CD4-positive, alpha-beta memory T cell (primary cell): ENCODE data around the gene FUT8. TPM values are rescaled to one million over a fixed set of nuclear protein-coding genes. Genes with fewer than 3 reads are reported as not detected.
A peak's percentile ranks its signal among the peaks of the same experiment; 100 is the strongest.

Experiments used
- CTCF ChIA-PET: fragments of 350-600 bp; sonication (Branson Sonifier 250); formaldehyde crosslinking; loops from one replicate; lab custom pipeline; 2021; ENCODE audit warnings: inconsistent platforms; ENCODE audit not compliant: partially characterized antibody; lab: Charles Lee
- POLR2A ChIA-PET: fragments of 350-600 bp; sonication (Branson Sonifier 250); formaldehyde crosslinking; loops from one replicate; lab custom pipeline; 2021; ENCODE audit not compliant: partially characterized antibody; lab: Charles Lee
- DNase-seq, 5 donors: peaks; one replicate each; pipeline versions ENCODE4 v3.0.0 to v3.0.0-alpha.2; 2020 to 2022; ENCODE audit warnings: mixed read lengths in 1 of 5
- H3K27ac ChIP-seq: one replicate; pipeline ENCODE4 v1.7.0; 2013; ENCODE audit warnings: low read depth, low read length
- H3K27me3 ChIP-seq: 2 replicates; pipeline ENCODE4 v1.7.0; 2013; ENCODE audit warnings: mild to moderate bottlenecking, low read length, moderate library complexity; ENCODE audit not compliant: insufficient read depth
- H3K36me3 ChIP-seq: 2 replicates; pipeline ENCODE4 v1.7.0; 2013; ENCODE audit warnings: mild to moderate bottlenecking, low read length, moderate library complexity; ENCODE audit not compliant: insufficient read depth
- H3K4me1 ChIP-seq: 2 replicates; pipeline ENCODE4 v1.7.0; 2013; ENCODE audit warnings: mild to moderate bottlenecking, low read length, moderate library complexity; ENCODE audit not compliant: insufficient read depth
- H3K4me3 ChIP-seq, 2 donors: one replicate each; pipeline ENCODE4 v1.7.0; 2013; ENCODE audit warnings: low read length in 2 of 2, mild to moderate bottlenecking in 1 of 2
- H3K9me3 ChIP-seq, 2 donors: one replicate each; pipeline ENCODE4 v1.7.0; 2013; ENCODE audit warnings: low read length in 2 of 2, control low read depth in 1 of 2; ENCODE audit not compliant: control insufficient read depth in 1 of 2
- H3K27ac Mint-ChIP-seq, 7 donors: one replicate each; pipeline ENCODE4 v1.8.0; 2020 to 2021; ENCODE audit warnings: mixed read lengths in 7 of 7, mild to moderate bottlenecking in 6 of 7, inconsistent platforms in 3 of 7, moderate library complexity in 3 of 7
- H3K27me3 Mint-ChIP-seq, 2 donors: one replicate each; pipeline ENCODE4 v1.8.0; 2020 to 2021; ENCODE audit warnings: mixed read lengths in 2 of 2
- H3K36me3 Mint-ChIP-seq, 2 donors: one replicate each; pipeline ENCODE4 v1.8.0; 2020 to 2021; ENCODE audit warnings: mixed read lengths in 2 of 2, inconsistent platforms in 1 of 2, mild to moderate bottlenecking in 1 of 2
- H3K4me1 Mint-ChIP-seq, 4 donors: one replicate each; pipeline ENCODE4 v1.8.0; 2020 to 2021; ENCODE audit warnings: mixed read lengths in 4 of 4, mild to moderate bottlenecking in 1 of 4
- H3K4me3 Mint-ChIP-seq, 8 donors: one replicate each; pipeline ENCODE4 v1.8.0; 2020 to 2021; ENCODE audit warnings: mixed read lengths in 8 of 8, mild to moderate bottlenecking in 7 of 8, moderate library complexity in 6 of 8, inconsistent platforms in 3 of 8
- H3K9me3 Mint-ChIP-seq, 8 donors: one replicate each; pipeline ENCODE4 v1.8.0; 2020 to 2021; ENCODE audit warnings: mixed read lengths in 8 of 8, mild to moderate bottlenecking in 5 of 8, inconsistent platforms in 3 of 8, moderate library complexity in 1 of 8
- intact Hi-C: fragments of 100-400 bp; cut with micrococcal nuclease; formaldehyde crosslinking; loops from one replicate; pipeline ENCODE4 v1.15.1; 2023
- polyA plus RNA-seq, 2 donors: library from polyadenylated mRNA; unstranded; fragments of 300-500 nt; fragmentation: Illumina TruSeq; gene quantifications; one replicate each; pipeline ENCODE4 v1.2.3, GENCODE V29; 2021
- total RNA-seq, 2 experiments: library from RNA; stranded (reverse); gene quantifications; one replicate each; pipeline ENCODE4 v1.2.3, GENCODE V29; 2021

FUT8 gene
- total and polyA plus RNA-seq, 4 experiments from 2014 or later = 10.6 to 51.0 (median 32.2) TPM

DNA sequence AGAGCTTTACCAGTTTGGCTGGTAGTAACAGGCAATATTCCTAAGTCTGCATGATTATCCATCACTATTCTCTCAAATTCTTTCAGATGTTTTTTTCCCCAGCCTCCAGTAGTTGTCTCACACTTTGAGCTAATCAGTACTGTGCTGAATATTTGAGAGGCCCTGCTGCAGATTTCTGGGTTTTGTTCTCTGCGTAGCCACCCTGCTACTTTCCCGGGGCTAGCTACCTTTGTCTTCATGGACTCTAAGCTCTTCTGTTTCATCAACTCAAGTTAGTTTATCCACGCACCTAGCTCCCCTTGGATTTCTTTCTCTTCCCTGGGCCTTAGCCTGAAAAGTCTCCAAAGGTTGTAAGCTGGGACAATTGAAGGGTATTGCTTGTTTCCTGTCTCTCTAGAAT, 73.0 kb downstream of the FUT8 start:
- H3K4me1 Mint-ChIP-seq = peaks cover 41 to 65% (median 51%) of the 10 kb centered on the region in 4 donors
- intact Hi-C loops = no loop called here

GRCh38 chr14:65486863-65487262, 74.3 kb downstream of the FUT8 start:
- intact Hi-C loops = no loop called here
- Mint-ChIP-seq H3K9me3 (no peaks in the 10 kb centered on the region), H3K4me3 (peak overlapping the region in 1 of 8 donors; percentile 47), H3K4me1 (peaks cover 38 to 60% (median 50%) of the 10 kb centered on the region in 4 donors), H3K27me3 (no peaks in the 10 kb centered on the region), H3K36me3 (peaks cover 11 to 37% of the 10 kb centered on the region in 2 donors), H3K27ac (no peak overlapping the region)
- Histone ChIP-seq H3K4me3 (no peak overlapping the region), H3K36me3 (no peaks in the 10 kb centered on the region), H3K27ac (no peak overlapping the region), H3K27me3 (no peaks in the 10 kb centered on the region), H3K4me1 (peaks cover 15% of the 10 kb centered on the region), H3K9me3 (no peaks in the 10 kb centered on the region)
- DNase-seq = no peak
- ChIA-PET POLR2A (interaction anchor here (1.4 kb wide), 1 partner anchor 73 kb away, joined by 4 read pairs; no protein-coding TSS in a partner anchor), CTCF (interaction anchor here (1.0 to 1.1 kb wide), 2 partner anchors 11 to 53 kb away, joined by 3 to 5 read pairs; no protein-coding TSS in a partner anchor)

More for the DNA sequence above, 73.0 kb downstream of the FUT8 start:
- no peak for DNase-seq
- H3K9me3 ChIP-seq = no peaks in the 10 kb centered on the region
- no peak overlapping the region for H3K4me3 ChIP-seq
- Mint-ChIP-seq H3K27me3 (no peaks in the 10 kb centered on the region), H3K27ac (peak overlapping the region in 1 of 7 donors; percentile 69), H3K9me3 (no peaks in the 10 kb centered on the region), H3K4me3 (no peak overlapping the region), H3K36me3 (peaks cover 11 to 38% of the 10 kb centered on the region in 2 donors)
- peaks cover 27% of the 10 kb centered on the region for H3K4me1 ChIP-seq
- no peaks in the 10 kb centered on the region for H3K36me3 ChIP-seq
- no peak overlapping the region for H3K27ac ChIP-seq
- POLR2A ChIA-PET = interaction anchor here (1.4 kb wide), 1 partner anchor 14 kb away, joined by 3 read pairs; no protein-coding TSS in a partner anchor
- no peaks in the 10 kb centered on the region for H3K27me3 ChIP-seq
- CTCF ChIA-PET = no interaction called here

GRCh38 chr14:65487783-65488494, 75.4 kb downstream of the FUT8 start:
- H3K27ac Mint-ChIP-seq = peak overlapping the region in 2 of 7 donors; percentile 13 to 60
- peaks cover 9% of the 10 kb centered on the region for H3K4me1 ChIP-seq
- no peak overlapping the region for H3K27ac ChIP-seq
- H3K9me3 ChIP-seq = no peaks in the 10 kb centered on the region
- H3K36me3 ChIP-seq = no peaks in the 10 kb centered on the region
- H3K27me3 ChIP-seq = no peaks in the 10 kb centered on the region
- H3K9me3 Mint-ChIP-seq = peaks cover 0 to 4% (median 0%) of the 10 kb centered on the region in 8 donors
- H3K36me3 Mint-ChIP-seq = peaks cover 11 to 33% of the 10 kb centered on the region in 2 donors
- POLR2A ChIA-PET = interaction anchor here (1.4 kb wide), 1 partner anchor 74 kb away, joined by 4 read pairs; no protein-coding TSS in a partner anchor
- H3K4me1 Mint-ChIP-seq = peaks cover 34 to 53% (median 45%) of the 10 kb centered on the region in 4 donors
- H3K27me3 Mint-ChIP-seq = no peaks in the 10 kb centered on the region
- H3K4me3 Mint-ChIP-seq = peak overlapping the region in 1 of 8 donors; percentile 26
- DNase-seq = no peak
- no peak overlapping the region for H3K4me3 ChIP-seq
- intact Hi-C loops = no loop called here
- CTCF ChIA-PET = interaction anchor here (0.7 to 1.1 kb wide), 3 partner anchors 9 to 35 kb away, joined by 3 read pairs; no protein-coding TSS in a partner anchor

DNA sequence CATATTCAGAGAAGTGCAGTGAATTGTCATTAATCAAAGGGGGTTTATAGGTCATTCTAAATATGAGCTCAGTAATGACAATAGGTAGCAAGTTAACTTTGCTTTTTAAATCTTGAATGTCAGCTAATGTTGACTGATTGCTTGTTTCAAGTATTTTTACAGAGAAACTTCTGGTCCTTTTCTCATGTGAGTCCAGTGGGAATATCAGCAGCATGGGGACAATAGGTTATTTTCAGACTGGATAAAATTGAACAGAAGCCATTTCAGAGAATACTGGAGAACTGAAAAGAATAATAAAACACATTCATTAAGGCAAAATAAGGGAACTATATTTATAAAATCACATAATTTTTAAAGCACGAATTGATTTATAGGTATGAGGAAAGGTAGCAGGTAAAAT, 78.7 kb downstream of the FUT8 start:
- intact Hi-C loops = no loop called here
- Histone ChIP-seq H3K27ac (no peak overlapping the region), H3K27me3 (no peaks in the 10 kb centered on the region), H3K36me3 (no peaks in the 10 kb centered on the region), H3K4me3 (no peak overlapping the region), H3K9me3 (no peaks in the 10 kb centered on the region), H3K4me1 (peaks cover 5% of the 10 kb centered on the region)
- no peak overlapping the region for H3K4me3 Mint-ChIP-seq
- no peak for DNase-seq
- ChIA-PET POLR2A (no interaction called here), CTCF (interaction anchor here (0.6 kb wide), 1 partner anchor 334 kb away, joined by 3 read pairs; no protein-coding TSS in a partner anchor)
- peaks cover 13 to 36% of the 10 kb centered on the region in 2 donors for H3K36me3 Mint-ChIP-seq
- H3K27me3 Mint-ChIP-seq = no peaks in the 10 kb centered on the region
- peaks cover 30 to 45% (median 32%) of the 10 kb centered on the region in 4 donors for H3K4me1 Mint-ChIP-seq
- H3K9me3 Mint-ChIP-seq = peaks cover under 1 to 7% (median 2%) of the 10 kb centered on the region in 8 donors
- H3K27ac Mint-ChIP-seq = peak overlapping the region in 1 of 7 donors; percentile 3

DNA sequence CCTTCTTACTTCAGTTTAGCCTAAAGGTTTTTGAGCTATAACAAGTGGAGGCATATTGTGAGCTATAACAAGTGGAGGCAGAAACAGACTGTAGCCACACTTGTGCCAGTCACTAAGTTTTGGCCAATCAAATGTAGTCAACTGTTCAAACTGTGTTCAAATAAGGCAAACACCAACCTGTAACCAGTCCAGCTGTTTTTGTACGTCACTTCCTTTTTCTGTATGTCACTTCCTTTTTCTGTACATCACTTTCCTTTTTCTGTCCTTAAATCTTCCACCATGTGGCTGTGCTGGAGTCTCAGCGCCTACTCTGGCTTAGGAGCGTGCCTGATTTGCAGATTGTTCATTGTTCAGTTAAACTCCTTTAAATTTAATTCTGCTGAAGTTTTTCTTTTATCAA, 79.7 kb downstream of the FUT8 start:
- Mint-ChIP-seq H3K4me3 (peak overlapping the region in 1 of 8 donors; percentile 23), H3K4me1 (peaks cover 28 to 48% (median 34%) of the 10 kb centered on the region in 4 donors), H3K27ac (no peak overlapping the region), H3K9me3 (peaks cover 2 to 11% (median 6%) of the 10 kb centered on the region in 8 donors), H3K36me3 (peaks cover 16 to 37% of the 10 kb centered on the region in 2 donors), H3K27me3 (no peaks in the 10 kb centered on the region)
- DNase-seq = no peak
- CTCF ChIA-PET = interaction anchor here (0.7 kb wide), 1 partner anchor 468 kb away, joined by 3 read pairs; no protein-coding TSS in a partner anchor
- no peaks in the 10 kb centered on the region for H3K36me3 ChIP-seq
- H3K4me3 ChIP-seq = no peak overlapping the region
- peaks cover 5% of the 10 kb centered on the region for H3K4me1 ChIP-seq
- H3K27me3 ChIP-seq = no peaks in the 10 kb centered on the region
- H3K9me3 ChIP-seq = no peaks in the 10 kb centered on the region
- POLR2A ChIA-PET = no interaction called here
- intact Hi-C loops = no loop called here
- no peak overlapping the region for H3K27ac ChIP-seq

- no peaks in the 10 kb centered on the region for H3K4me1 ChIP-seq
- Mint-ChIP-seq H3K27me3 (no peaks in the 10 kb centered on the region), H3K9me3 (peaks cover 2 to 11% (median 6%) of the 10 kb centered on the region in 8 donors), H3K4me3 (no peak overlapping the region), H3K27ac (no peak overlapping the region), H3K36me3 (peaks cover 15 to 33% of the 10 kb centered on the region in 2 donors), H3K4me1 (peaks cover 26 to 49% (median 32%) of the 10 kb centered on the region in 4 donors)
- no peak for DNase-seq
- no peaks in the 10 kb centered on the region for H3K9me3 ChIP-seq
- H3K27me3 ChIP-seq = no peaks in the 10 kb centered on the region
- no peaks in the 10 kb centered on the region for H3K36me3 ChIP-seq
- CTCF ChIA-PET = no interaction called here
- POLR2A ChIA-PET = no interaction called here
- intact Hi-C loops = no loop called here
- no peak overlapping the region for H3K27ac ChIP-seq
- no peak overlapping the region for H3K4me3 ChIP-seq
Observed at GRCh38 chr14:65495196-65495595, 82.7 kb downstream of the FUT8 start.
